Measurements from ENCODE around the gene SYNE2.

GRCh38 chr14:64119500-64119899 lies 266.7 kb downstream of the SYNE2 start:
- TF ChIP-seq, protein P1, sequence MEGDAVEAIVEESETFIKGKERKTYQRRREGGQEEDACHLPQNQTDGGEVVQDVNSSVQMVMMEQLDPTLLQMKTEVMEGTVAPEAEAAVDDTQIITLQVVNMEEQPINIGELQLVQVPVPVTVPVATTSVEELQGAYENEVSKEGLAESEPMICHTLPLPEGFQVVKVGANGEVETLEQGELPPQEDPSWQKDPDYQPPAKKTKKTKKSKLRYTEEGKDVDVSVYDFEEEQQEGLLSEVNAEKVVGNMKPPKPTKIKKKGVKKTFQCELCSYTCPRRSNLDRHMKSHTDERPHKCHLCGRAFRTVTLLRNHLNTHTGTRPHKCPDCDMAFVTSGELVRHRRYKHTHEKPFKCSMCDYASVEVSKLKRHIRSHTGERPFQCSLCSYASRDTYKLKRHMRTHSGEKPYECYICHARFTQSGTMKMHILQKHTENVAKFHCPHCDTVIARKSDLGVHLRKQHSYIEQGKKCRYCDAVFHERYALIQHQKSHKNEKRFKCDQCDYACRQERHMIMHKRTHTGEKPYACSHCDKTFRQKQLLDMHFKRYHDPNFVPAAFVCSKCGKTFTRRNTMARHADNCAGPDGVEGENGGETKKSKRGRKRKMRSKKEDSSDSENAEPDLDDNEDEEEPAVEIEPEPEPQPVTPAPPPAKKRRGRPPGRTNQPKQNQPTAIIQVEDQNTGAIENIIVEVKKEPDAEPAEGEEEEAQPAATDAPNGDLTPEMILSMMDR (IDR thresholded peaks at IDR 0.05) = no peak
- TF ChIP-seq POLR2A (IDR thresholded peaks at IDR 0.05) = no peak
